T-helper 1 cell treated with Interleukin-12 subunit alpha and Interleukin-12 subunit beta and Interleukin-4 antibody, amounts not matched to agents 30 μg/mL and 1 μg/mL, for 36 hours (primary cell): ENCODE measurements around the gene DENND10.
"Not testable (repeated sequence)": the region's sequence is repeated elsewhere in the genome, so short reads cannot be mapped to it uniquely, and the experiment has no call there.

Experiments
- H3K27ac Mint-ChIP-seq: one replicate; pipeline ENCODE4 v1.8.0; 2021; ENCODE audit warnings: mild to moderate bottlenecking, mixed read lengths
- H3K27me3 Mint-ChIP-seq: one replicate; pipeline ENCODE4 v1.8.0; 2021; ENCODE audit warnings: low read depth, mixed read lengths
- H3K36me3 Mint-ChIP-seq: one replicate; pipeline ENCODE4 v1.8.0; 2021; ENCODE audit warnings: low read depth, mixed read lengths
- H3K4me1 Mint-ChIP-seq: one replicate; pipeline ENCODE4 v1.8.0; 2021; ENCODE audit warnings: low read depth, mixed read lengths
- H3K4me3 Mint-ChIP-seq: one replicate; pipeline ENCODE4 v1.8.0; 2021; ENCODE audit warnings: mild to moderate bottlenecking, moderate library complexity, mixed read lengths
- H3K9me3 Mint-ChIP-seq: one replicate; pipeline ENCODE4 v1.8.0; 2021; ENCODE audit warnings: mixed read lengths

DENND10 gene

DNA sequence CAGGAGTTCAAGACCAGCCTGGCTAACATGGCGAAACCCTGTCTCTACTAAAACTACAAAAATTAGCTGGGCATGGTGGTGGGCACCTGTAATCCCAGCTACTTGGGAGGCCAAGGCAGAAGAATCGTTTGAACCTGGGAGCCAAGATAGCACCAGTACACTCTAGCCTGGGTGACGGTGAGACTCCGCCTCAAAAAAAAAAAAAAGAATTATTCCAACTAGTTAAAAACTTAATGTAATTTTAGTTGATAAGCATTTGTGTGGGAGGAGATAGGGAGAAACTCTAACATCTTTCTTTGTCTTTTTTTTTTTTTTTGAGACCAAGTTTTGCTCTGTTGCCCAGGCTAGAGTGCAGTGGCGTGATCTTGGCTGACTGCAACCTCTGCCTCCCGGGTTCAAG, 3.2 kb downstream of the DENND10 start:
- H3K36me3 Mint-ChIP-seq: peaks cover 15% of the 10 kb centered on the region
- H3K4me1 Mint-ChIP-seq: peaks cover 26% of the 10 kb centered on the region
- not testable (repeated sequence) for H3K27ac Mint-ChIP-seq, H3K4me3 Mint-ChIP-seq, H3K9me3 Mint-ChIP-seq, H3K27me3 Mint-ChIP-seq

DNA sequence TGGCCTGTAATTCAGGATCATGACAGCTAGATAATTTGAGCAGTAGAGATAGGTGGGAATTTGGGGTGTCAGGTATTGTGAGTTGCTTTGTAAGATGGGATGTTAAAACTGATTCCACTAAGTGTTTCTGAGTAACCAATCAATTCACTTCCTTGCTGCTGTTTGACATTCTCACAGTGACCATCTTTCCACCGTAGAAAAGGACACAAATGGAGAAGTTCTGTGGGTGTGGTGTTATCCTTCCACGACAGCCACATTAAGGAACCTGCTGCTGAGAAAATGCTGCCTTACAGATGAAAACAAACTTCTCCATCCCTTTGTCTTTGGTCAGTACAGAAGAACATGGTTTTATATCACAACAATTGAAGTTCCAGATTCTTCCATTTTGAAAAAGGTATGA, 3.9 kb downstream of the DENND10 start:
- H3K9me3 Mint-ChIP-seq, H3K27me3 Mint-ChIP-seq, H3K4me3 Mint-ChIP-seq, H3K27ac Mint-ChIP-seq: not testable (repeated sequence)
- Mint-ChIP-seq H3K36me3 (peaks cover 20% of the 10 kb centered on the region), H3K4me1 (peaks cover 23% of the 10 kb centered on the region)

- no peak overlapping the region for H3K4me3 Mint-ChIP-seq
- no peak overlapping the region for H3K27ac Mint-ChIP-seq
- H3K4me1 Mint-ChIP-seq: peaks cover 17% of the 10 kb centered on the region
- peaks cover 35% of the 10 kb centered on the region for H3K36me3 Mint-ChIP-seq
- no peaks in the 10 kb centered on the region for H3K27me3 Mint-ChIP-seq
- H3K9me3 Mint-ChIP-seq: no peaks in the 10 kb centered on the region
These were observed 8.1 kb downstream of the DENND10 start for GRCh38 chr10:119112056-119112455.

- Mint-ChIP-seq H3K4me3 (no peak overlapping the region), H3K27me3 (no peaks in the 10 kb centered on the region), H3K9me3 (no peaks in the 10 kb centered on the region), H3K36me3 (peaks cover 39% of the 10 kb centered on the region), H3K4me1 (peaks cover 16% of the 10 kb centered on the region), H3K27ac (peak overlapping the region; percentile 20)
These were observed 10.1 kb downstream of the DENND10 start for GRCh38 chr10:119113751-119114732.

DNA sequence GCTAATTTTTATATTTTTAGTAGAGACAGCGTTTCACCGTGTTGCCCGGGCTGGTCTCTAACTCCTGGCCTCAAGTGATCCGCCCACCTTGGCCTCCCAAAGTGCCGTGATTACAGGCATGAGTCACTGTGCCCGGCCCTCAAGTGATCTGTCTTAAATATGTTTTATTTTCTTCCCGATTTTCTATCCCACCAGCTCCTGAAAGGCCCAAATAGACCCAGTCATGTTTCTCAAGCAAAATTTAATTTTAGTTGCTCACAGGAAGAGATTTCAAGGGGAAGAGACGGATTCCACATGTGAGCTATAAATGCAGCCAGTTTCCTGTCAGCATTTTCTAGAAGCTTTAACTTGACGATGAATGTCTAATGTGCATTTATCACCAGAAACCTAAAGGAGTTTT, 12.0 kb downstream of the DENND10 start:
- Mint-ChIP-seq H3K4me1 (peaks cover 18% of the 10 kb centered on the region), H3K36me3 (peaks cover 38% of the 10 kb centered on the region), H3K27me3 (no peaks in the 10 kb centered on the region), H3K9me3 (no peaks in the 10 kb centered on the region), H3K27ac (no peak overlapping the region), H3K4me3 (no peak overlapping the region)

DNA sequence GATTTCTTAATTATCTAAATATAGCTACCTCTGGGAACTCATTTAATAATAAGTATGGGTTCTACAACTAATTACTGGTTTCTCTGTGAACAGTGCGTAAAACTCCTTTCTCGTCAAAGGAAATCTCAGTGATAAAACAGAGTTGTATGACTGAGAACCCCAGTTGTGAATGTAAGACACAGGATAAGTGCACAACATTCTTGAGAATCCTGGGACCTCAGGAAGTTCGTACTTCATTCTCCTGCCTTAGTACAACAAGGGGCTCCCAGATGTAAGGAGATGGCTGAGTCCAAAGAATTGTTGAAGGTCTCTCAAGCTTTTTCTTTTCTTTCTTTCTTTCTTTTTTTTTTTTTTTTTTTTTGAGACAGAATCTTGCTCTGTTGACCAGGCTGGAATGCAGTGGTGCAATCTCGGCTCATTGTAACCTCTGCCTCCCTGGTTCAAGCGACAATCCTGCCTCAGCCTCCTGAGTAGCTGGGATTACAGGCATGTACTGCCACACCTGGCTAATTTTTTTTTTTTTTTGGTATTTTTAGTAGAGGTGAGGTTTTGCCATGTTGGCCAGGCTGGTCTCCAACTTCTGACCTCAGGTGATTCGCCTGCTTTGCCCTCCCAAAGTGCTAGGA, 12.5 kb downstream of the DENND10 start:
- Mint-ChIP-seq H3K4me1 (peaks cover 18% of the 10 kb centered on the region), H3K36me3 (peaks cover 41% of the 10 kb centered on the region), H3K4me3 (no peak overlapping the region), H3K27me3 (no peaks in the 10 kb centered on the region), H3K27ac (no peak overlapping the region), H3K9me3 (no peaks in the 10 kb centered on the region)

- H3K36me3 Mint-ChIP-seq: peaks cover 45% of the 10 kb centered on the region
- no peak overlapping the region for H3K27ac Mint-ChIP-seq
- no peak overlapping the region for H3K4me3 Mint-ChIP-seq
- H3K4me1 Mint-ChIP-seq: peaks cover 18% of the 10 kb centered on the region
- H3K27me3 Mint-ChIP-seq: no peaks in the 10 kb centered on the region
- H3K9me3 Mint-ChIP-seq: no peaks in the 10 kb centered on the region
These were observed 14.3 kb downstream of the DENND10 start for GRCh38 chr10:119118231-119118630.

GRCh38 chr10:119119400-119119799, 15.5 kb downstream of the DENND10 start:
- Mint-ChIP-seq H3K27ac (peak overlapping the region; percentile 7), H3K9me3 (no peaks in the 10 kb centered on the region), H3K36me3 (peaks cover 38% of the 10 kb centered on the region), H3K27me3 (no peaks in the 10 kb centered on the region), H3K4me1 (peaks cover 9% of the 10 kb centered on the region), H3K4me3 (no peak overlapping the region)

DNA sequence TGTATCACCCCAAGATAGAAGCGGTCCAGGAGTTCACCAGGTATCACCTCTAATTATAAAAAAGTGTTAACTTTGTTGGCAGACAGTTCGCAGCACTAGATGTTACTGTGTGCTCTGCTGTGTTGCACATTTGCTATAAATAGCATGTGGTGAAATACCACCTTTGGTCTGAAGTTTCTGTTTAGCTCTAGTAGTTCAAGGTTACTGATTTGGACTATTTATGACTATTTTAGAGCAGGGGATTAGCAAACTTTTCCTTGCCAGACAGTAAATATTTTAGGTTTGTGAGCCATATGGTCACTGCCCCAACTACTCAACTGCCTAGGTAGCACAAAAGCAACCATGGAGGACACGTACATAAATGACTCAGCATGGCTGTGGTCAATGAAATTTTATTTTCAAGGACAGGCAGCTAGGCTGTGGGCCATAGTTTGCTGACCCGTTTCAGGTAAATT, 16.5 kb downstream of the DENND10 start:
- no peak overlapping the region for H3K4me3 Mint-ChIP-seq
- H3K27ac Mint-ChIP-seq: peak overlapping the region; percentile 57
- no peaks in the 10 kb centered on the region for H3K9me3 Mint-ChIP-seq
- peaks cover 8% of the 10 kb centered on the region for H3K4me1 Mint-ChIP-seq
- no peaks in the 10 kb centered on the region for H3K27me3 Mint-ChIP-seq
- H3K36me3 Mint-ChIP-seq: peaks cover 37% of the 10 kb centered on the region

DNA sequence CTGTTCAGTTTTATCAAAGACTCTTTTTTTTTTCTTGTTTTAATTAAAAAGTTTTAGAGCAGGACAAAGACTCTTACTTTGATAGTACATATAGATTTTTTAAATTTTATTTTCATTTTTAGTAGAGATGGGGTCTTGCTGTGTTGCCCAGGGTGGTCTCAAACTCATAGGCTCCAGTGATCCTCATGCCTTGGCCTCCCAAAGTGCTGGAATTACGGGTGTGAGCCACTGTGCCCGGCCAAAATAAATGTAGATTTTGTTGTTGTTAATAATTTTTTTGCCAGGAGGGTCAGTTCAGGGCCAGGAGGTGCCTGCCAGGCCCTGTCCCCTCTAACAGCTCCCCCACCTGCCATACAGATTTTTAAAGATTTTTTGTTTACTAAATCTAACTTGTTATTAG, 17.0 kb downstream of the DENND10 start:
- H3K27me3 Mint-ChIP-seq: no peaks in the 10 kb centered on the region
- H3K27ac Mint-ChIP-seq: no peak overlapping the region
- H3K4me3 Mint-ChIP-seq: no peak overlapping the region
- no peaks in the 10 kb centered on the region for H3K9me3 Mint-ChIP-seq
- peaks cover 8% of the 10 kb centered on the region for H3K4me1 Mint-ChIP-seq
- H3K36me3 Mint-ChIP-seq: peaks cover 39% of the 10 kb centered on the region

GRCh38 chr10:119125942-119126341, 22.0 kb downstream of the DENND10 start:
- peaks cover 51% of the 10 kb centered on the region for H3K36me3 Mint-ChIP-seq
- H3K27me3 Mint-ChIP-seq: no peaks in the 10 kb centered on the region
- H3K9me3 Mint-ChIP-seq: no peaks in the 10 kb centered on the region
- no peak overlapping the region for H3K4me3 Mint-ChIP-seq
- H3K27ac Mint-ChIP-seq: no peak overlapping the region
- H3K4me1 Mint-ChIP-seq: peaks cover 23% of the 10 kb centered on the region

GRCh38 chr10:119129721-119130120, 25.8 kb downstream of the DENND10 start:
- Mint-ChIP-seq H3K27me3 (no peaks in the 10 kb centered on the region), H3K4me3 (no peak overlapping the region), H3K27ac (peak overlapping the region; percentile 66), H3K36me3 (peaks cover 60% of the 10 kb centered on the region), H3K4me1 (peaks cover 49% of the 10 kb centered on the region), H3K9me3 (no peaks in the 10 kb centered on the region)

- Mint-ChIP-seq H3K4me1 (peaks cover 56% of the 10 kb centered on the region), H3K4me3 (peak overlapping the region; percentile 84), H3K27me3 (no peaks in the 10 kb centered on the region), H3K36me3 (peaks cover 57% of the 10 kb centered on the region), H3K27ac (peak overlapping the region; percentile 98), H3K9me3 (no peaks in the 10 kb centered on the region)
These were observed 27.8 kb downstream of the DENND10 start for GRCh38 chr10:119131512-119132240.

- H3K27ac Mint-ChIP-seq: peak overlapping the region; percentile 98
- H3K4me1 Mint-ChIP-seq: peaks cover 56% of the 10 kb centered on the region
- H3K36me3 Mint-ChIP-seq: peaks cover 57% of the 10 kb centered on the region
- H3K9me3 Mint-ChIP-seq: no peaks in the 10 kb centered on the region
- H3K27me3 Mint-ChIP-seq: no peaks in the 10 kb centered on the region
- peak overlapping the region; percentile 84 for H3K4me3 Mint-ChIP-seq
These were observed 28.8 kb downstream of the DENND10 start for GRCh38 chr10:119132521-119133345.
